HG02623 (cell line): ENCODE results near the gene AZIN2.
"Not testable (repeated sequence)": the region's sequence is repeated elsewhere in the genome, so short reads cannot be mapped to it uniquely, and the experiment has no call there.

ENCODE experiments used
- ATAC-seq: cut with Tn5 transposase; IDR thresholded peaks from one replicate; pipeline ENCODE4 v1.9.1; 2021; ENCODE audit warnings: moderate library complexity; ENCODE audit not compliant: unreplicated experiment

AZIN2 gene

GRCh38 chr1:33124647-33125046, 43.7 kb downstream of the AZIN2 start:
- ATAC-seq = not testable (repeated sequence)

- no peak for ATAC-seq
Observed at GRCh38 chr1:33126411-33127000, 45.6 kb downstream of the AZIN2 start.

- ATAC-seq = peak; percentile 95
Observed at GRCh38 chr1:33127001-33127823, 46.3 kb downstream of the AZIN2 start.

GRCh38 chr1:33128781-33129180, 47.8 kb downstream of the AZIN2 start:
- ATAC-seq = no peak

- ATAC-seq = no peak
Observed at GRCh38 chr1:33130297-33130696, 49.3 kb downstream of the AZIN2 start.

GRCh38 chr1:33131191-33131590, 50.2 kb downstream of the AZIN2 start:
- no peak for ATAC-seq

GRCh38 chr1:33132549-33132948, 51.6 kb downstream of the AZIN2 start:
- ATAC-seq = no peak

- no peak for ATAC-seq
Observed at GRCh38 chr1:33133478-33134105, 52.6 kb downstream of the AZIN2 start.

GRCh38 chr1:33136041-33136440, 55.1 kb downstream of the AZIN2 start:
- not testable (repeated sequence) for ATAC-seq

GRCh38 chr1:33137800-33138199, 56.8 kb downstream of the AZIN2 start:
- ATAC-seq = no peak

- ATAC-seq = no peak
Observed at GRCh38 chr1:33140153-33141149, 59.5 kb downstream of the AZIN2 start.

- ATAC-seq = no peak
Observed at GRCh38 chr1:33141216-33141615, 60.3 kb downstream of the AZIN2 start.

- ATAC-seq = no peak
Observed at GRCh38 chr1:33141781-33142180, 60.8 kb downstream of the AZIN2 start.

- ATAC-seq = no peak
Observed at GRCh38 chr1:33142483-33143064, 61.6 kb downstream of the AZIN2 start.

GRCh38 chr1:33143176-33143575, 62.2 kb downstream of the AZIN2 start:
- ATAC-seq = no peak

GRCh38 chr1:33143698-33144097, 62.7 kb downstream of the AZIN2 start:
- ATAC-seq = no peak

GRCh38 chr1:33146003-33146402, 65.0 kb downstream of the AZIN2 start:
- no peak for ATAC-seq

GRCh38 chr1:33147275-33147996, 66.5 kb downstream of the AZIN2 start:
- no peak for ATAC-seq

- no peak for ATAC-seq
Observed at GRCh38 chr1:33147997-33148314, 67.0 kb downstream of the AZIN2 start.

GRCh38 chr1:33148615-33149014, 67.7 kb downstream of the AZIN2 start:
- ATAC-seq = no peak
